OCI-LY7 (cell line): ENCODE data around the gene FBXL20. TPM values are rescaled to one million over a fixed set of nuclear protein-coding genes. Genes with fewer than 3 reads are reported as not detected.

Source experiments
- BruUV-seq: library from RNA; stranded (reverse); fragments of 400-500 nt; replicated peaks from 2 replicates; lab custom pipeline; 2021; lab: Mats Ljungman, UMichigan
- CTCF ChIA-PET: fragments of 300-600 bp; sonication (Branson Sonifier 250); formaldehyde crosslinking; loops from one replicate; lab custom pipeline; 2022; ENCODE audit warnings: antibody characterized with exemption; ENCODE audit not compliant: unreplicated experiment; lab: Charles Lee
- POLR2A ChIA-PET: fragments of 300-600 bp; sonication (Branson Sonifier 250); formaldehyde crosslinking; loops from one replicate; lab custom pipeline; 2022; ENCODE audit warnings: antibody characterized with exemption; lab: Charles Lee
- DNase-seq: peaks from one replicate; pipeline ENCODE4 v3.0.0-alpha.2; 2015; ENCODE audit warnings: low spot score
- H2AFZ ChIP-seq: fragments of 200-600 bp; sonication (generic), shearing (Covaris generic); 2 replicates; pipeline ENCODE4 v1.6.1; 2014; ENCODE audit warnings: mild to moderate bottlenecking, antibody characterized with exemption, low read length, moderate library complexity
- H3K27ac ChIP-seq: fragments of 200-600 bp; sonication (generic); 2 replicates; pipeline ENCODE4 v1.5.1; 2014; ENCODE audit warnings: mixed run types, low read depth, mild to moderate bottlenecking, moderate library complexity, low read length, inconsistent platforms; ENCODE audit not compliant: poor library complexity, severe bottlenecking
- H3K36me3 ChIP-seq: fragments of 200-600 bp; sonication (generic); 2 replicates; pipeline ENCODE4 v1.6.1; 2014; ENCODE audit warnings: mild to moderate bottlenecking, antibody characterized with exemption, low read length, moderate library complexity, mixed read lengths; ENCODE audit not compliant: insufficient read depth
- H3K4me1 ChIP-seq: fragments of 200-600 bp; sonication (generic); 2 replicates; pipeline ENCODE4 v1.5.1; 2014; ENCODE audit warnings: mild to moderate bottlenecking, low read length; ENCODE audit not compliant: insufficient read depth, poor library complexity, severe bottlenecking
- H3K4me2 ChIP-seq: fragments of 200-600 bp; sonication (generic); 2 replicates; pipeline ENCODE4 v1.6.1; 2014; ENCODE audit warnings: mild to moderate bottlenecking, low read length
- H3K4me3 ChIP-seq: fragments of 200-600 bp; sonication (generic); 2 replicates; pipeline ENCODE4 v1.5.1; 2014; ENCODE audit warnings: mild to moderate bottlenecking, low read depth, low read length; ENCODE audit not compliant: poor library complexity, severe bottlenecking
- H3K79me2 ChIP-seq: fragments of 200-600 bp; sonication (generic); 2 replicates; pipeline ENCODE4 v1.6.1; 2016; ENCODE audit warnings: low read depth, mild to moderate bottlenecking, low read length, moderate library complexity, mixed read lengths; ENCODE audit not compliant: insufficient read depth
- H3K9me2 ChIP-seq: fragments of 200-600 bp; sonication (generic); 2 replicates; pipeline ENCODE4 v1.6.1; 2016; ENCODE audit warnings: mild to moderate bottlenecking, low read length, mixed read lengths; ENCODE audit not compliant: insufficient read depth
- H3K9me3 ChIP-seq: fragments of 200-600 bp; sonication (generic); 2 replicates; pipeline ENCODE4 v1.6.1; 2014; ENCODE audit warnings: mild to moderate bottlenecking, mixed run types, low read length, mixed read lengths
- H4K20me1 ChIP-seq: fragments of 200-600 bp; sonication (generic); 2 replicates; pipeline ENCODE4 v1.6.1; 2014; ENCODE audit warnings: mild to moderate bottlenecking, antibody characterized with exemption, low read length, moderate library complexity, mixed read lengths; ENCODE audit not compliant: insufficient read depth
- EZH2phosphoT487 ChIP-seq: fragments of 200-600 bp; sonication (generic); IDR thresholded peaks from 2 replicates; pipeline ENCODE4 v1.6.1; 2018; ENCODE audit warnings: low read depth, borderline replicate concordance, mild to moderate bottlenecking, mixed run types, antibody characterized with exemption, low read length, moderate library complexity, mixed read lengths
- intact Hi-C: fragments of 100-400 bp; cut with micrococcal nuclease; formaldehyde crosslinking; loops from one replicate; pipeline ENCODE4 v1.10.0; 2022; ENCODE audit not compliant: unreplicated experiment
- total RNA-seq, 2 experiments: library from RNA; depleted of rRNA in 1 of 2; stranded (reverse); fragments of >200 nt in 1 of 2; shearing (Covaris generic) in 1 of 2; gene quantifications; 2 replicates each; pipeline ENCODE4 v1.2.3, GENCODE V29; 2014 to 2022
- TF ChIP-seq, protein P1 (sequence below): fragments of 200-600 bp; sonication (generic); conservative IDR thresholded peaks from 2 replicates; pipeline ENCODE4 v1.5.1; 2014; ENCODE audit warnings: mild to moderate bottlenecking, antibody characterized with exemption, low read length, moderate library complexity, mixed read lengths

The FBXL20 gene
- total RNA-seq, 2 experiments from 2014 or later, result 2.1 to 12.2 TPM

DNA sequence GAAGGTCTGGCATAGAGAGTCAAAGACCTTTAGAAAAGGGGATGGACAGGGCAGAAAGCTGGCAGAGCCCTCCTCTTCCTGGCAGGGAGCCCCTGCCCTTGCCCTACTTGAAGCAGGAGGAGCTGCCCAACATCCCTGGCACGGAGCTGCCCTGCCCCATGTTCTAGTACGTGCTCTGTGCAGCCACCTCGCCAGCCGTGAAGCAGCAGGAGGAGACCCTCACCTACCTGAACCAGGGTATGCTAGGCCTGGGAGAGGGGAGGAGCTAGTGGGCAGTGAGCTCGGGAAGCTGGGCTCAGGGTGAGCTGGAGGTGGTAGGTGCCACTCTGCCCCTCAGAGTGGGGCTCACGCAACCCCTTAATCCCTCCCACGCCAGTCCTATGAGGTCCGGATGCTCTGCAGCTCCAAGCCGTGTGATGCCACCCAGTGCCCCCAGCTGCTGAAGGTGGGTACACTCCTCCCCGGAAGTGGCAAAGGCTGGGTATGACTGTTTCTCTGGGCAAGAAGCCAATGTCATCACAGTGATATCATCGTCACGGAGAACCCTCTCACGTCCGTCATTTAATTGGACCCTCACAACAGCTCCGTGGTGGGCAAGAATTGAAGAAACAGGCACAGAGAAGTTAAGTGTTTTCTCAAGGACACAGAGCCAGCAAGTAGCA, 163.0 kb downstream of the FBXL20 start:
- no peak overlapping the region for H3K27ac ChIP-seq
- H2AFZ ChIP-seq, result peak overlapping the region; percentile 8; the same call in 1 of the 2 replicates

DNA sequence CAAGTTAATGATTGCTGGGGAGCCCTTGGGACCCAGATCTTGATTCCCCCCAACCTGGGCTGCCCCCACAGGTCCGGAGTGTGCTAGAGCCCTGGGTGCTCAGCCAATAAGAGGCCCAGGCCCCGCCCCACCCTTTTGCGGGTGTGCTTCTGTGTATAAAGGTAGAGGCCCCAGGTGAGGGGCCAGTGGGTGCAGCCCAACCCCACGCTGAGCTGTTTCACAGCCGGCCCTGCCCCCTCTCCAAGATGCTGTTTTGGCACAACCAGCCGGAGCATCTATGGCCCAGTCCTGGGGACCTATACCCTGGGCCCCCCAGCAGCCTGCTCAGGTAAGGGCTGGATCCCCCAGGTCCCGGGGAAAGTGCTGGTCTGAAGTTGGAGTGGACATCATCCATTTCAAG, 163.8 kb downstream of the FBXL20 start:
- Histone ChIP-seq H3K4me3 (no peak overlapping the region), H3K36me3 (no peaks in the 10 kb centered on the region), H3K27ac (no peak overlapping the region), H2AFZ (no peak overlapping the region), H3K4me2 (no peak overlapping the region), H3K4me1 (peaks cover 70% of the 10 kb centered on the region), H3K79me2 (no peaks in the 10 kb centered on the region), H4K20me1 (no peaks in the 10 kb centered on the region), H3K9me2 (no peaks in the 10 kb centered on the region), H3K9me3 (no peaks in the 10 kb centered on the region)
- CTCF ChIA-PET, result interaction anchor here (1.1 to 5.2 kb wide), 3 partner anchors 11 to 42 kb away, joined by 3 to 45 read pairs (median 5); no protein-coding TSS in a partner anchor
- TF ChIP-seq, protein P1, sequence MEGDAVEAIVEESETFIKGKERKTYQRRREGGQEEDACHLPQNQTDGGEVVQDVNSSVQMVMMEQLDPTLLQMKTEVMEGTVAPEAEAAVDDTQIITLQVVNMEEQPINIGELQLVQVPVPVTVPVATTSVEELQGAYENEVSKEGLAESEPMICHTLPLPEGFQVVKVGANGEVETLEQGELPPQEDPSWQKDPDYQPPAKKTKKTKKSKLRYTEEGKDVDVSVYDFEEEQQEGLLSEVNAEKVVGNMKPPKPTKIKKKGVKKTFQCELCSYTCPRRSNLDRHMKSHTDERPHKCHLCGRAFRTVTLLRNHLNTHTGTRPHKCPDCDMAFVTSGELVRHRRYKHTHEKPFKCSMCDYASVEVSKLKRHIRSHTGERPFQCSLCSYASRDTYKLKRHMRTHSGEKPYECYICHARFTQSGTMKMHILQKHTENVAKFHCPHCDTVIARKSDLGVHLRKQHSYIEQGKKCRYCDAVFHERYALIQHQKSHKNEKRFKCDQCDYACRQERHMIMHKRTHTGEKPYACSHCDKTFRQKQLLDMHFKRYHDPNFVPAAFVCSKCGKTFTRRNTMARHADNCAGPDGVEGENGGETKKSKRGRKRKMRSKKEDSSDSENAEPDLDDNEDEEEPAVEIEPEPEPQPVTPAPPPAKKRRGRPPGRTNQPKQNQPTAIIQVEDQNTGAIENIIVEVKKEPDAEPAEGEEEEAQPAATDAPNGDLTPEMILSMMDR, result no peak
- no peak for TF ChIP-seq EZH2phosphoT487
- no TSS peak for BruUV-seq
- DNase-seq, result no peak
- POLR2A ChIA-PET, result interaction anchor here (1.0 to 4.0 kb wide), 2 partner anchors 29 to 38 kb away, joined by 3 to 23 read pairs; partner anchors contain the start of gene RPL19
- intact Hi-C loops, result no loop called here

More for the DNA sequence above, 163.0 kb downstream of the FBXL20 start:
- CTCF ChIA-PET, result interaction anchor here (1.1 to 5.2 kb wide), 4 partner anchors 31 to 85 kb away, joined by 3 to 45 read pairs (median 5); partner anchors contain the start of gene RPL19
- Histone ChIP-seq H3K4me1 (peaks cover 76% of the 10 kb centered on the region), H3K36me3 (no peaks in the 10 kb centered on the region), H3K4me2 (peak overlapping the region; percentile 15; the same call in 1 of the 2 replicates), H4K20me1 (no peaks in the 10 kb centered on the region), H3K9me2 (no peaks in the 10 kb centered on the region), H3K9me3 (no peaks in the 10 kb centered on the region), H3K4me3 (no peak overlapping the region), H3K79me2 (no peaks in the 10 kb centered on the region)
- no peak for DNase-seq
- POLR2A ChIA-PET, result interaction anchor here (4.0 kb wide), 1 partner anchor 30 kb away, joined by 23 read pairs; no protein-coding TSS in a partner anchor
- TF ChIP-seq, protein P1, result no peak
- TF ChIP-seq EZH2phosphoT487, result no peak
- intact Hi-C loops, result no loop called here
- BruUV-seq, result no TSS peak
